GM19025 (cell line): ENCODE measurements around the gene FYN.

Source experiments
- ATAC-seq: cut with Tn5 transposase; IDR thresholded peaks from one replicate; pipeline ENCODE4 v1.9.1; 2021; ENCODE audit warnings: mild to moderate bottlenecking, low read depth, moderate library complexity; ENCODE audit not compliant: unreplicated experiment

FYN gene

GRCh38 chr6:111673937-111674336 is 199.3 kb downstream of the FYN start:
- no peak for ATAC-seq

- ATAC-seq = no peak
Measured at GRCh38 chr6:111673532-111673931, 199.7 kb downstream of the FYN start.

DNA sequence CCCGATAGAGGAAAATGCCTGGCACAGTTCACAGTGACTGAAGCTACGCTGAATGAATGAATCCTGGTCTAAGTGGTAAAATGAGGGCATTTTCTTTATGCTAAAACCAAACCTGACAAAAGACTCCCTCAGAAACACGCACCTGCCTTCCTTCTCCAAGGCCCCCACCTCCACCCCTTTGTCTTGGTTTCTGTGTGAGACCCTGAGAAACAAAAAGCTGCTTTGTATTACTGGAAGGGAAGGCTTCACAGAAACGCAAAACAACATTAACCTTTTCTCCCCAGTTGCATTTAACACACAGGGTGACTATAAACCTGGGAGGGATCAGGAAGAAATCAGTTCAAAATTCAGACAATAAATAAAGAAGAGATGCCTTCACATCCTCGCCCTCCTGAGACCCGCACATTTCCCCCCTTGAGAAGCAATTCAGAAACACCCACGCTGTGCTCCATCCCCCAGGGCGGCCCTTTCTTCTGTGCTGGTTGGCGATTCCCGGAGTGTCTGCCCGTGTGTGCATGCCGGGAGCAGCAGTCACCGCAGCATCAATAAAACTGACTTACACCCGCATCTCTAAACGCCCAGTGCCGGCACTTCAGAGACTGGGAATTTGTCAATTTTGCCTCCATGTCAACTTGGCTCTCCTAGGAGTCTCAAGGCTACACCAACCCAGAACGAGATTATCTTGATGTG is 200.3 kb downstream of the FYN start:
- no peak for ATAC-seq

DNA sequence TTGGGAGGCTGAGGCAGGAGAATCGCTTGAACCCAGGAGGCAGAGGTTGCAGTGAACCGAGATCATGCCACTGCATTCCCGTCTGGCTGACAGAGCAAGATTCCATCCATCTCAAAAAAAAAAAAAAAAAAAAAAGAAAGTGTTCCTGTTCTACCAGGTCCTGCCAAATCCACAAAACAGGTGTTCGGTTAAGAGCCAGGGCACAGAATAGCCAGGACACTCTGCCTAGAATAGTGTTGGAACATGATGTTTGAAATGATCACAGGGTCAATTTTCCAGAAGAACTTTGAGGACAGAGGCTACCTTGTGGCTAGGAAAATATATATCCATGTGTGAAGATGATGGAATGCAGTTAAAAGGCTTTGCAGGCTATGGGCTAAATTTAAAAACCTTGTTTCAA is 203.9 kb downstream of the FYN start:
- ATAC-seq = no peak

DNA sequence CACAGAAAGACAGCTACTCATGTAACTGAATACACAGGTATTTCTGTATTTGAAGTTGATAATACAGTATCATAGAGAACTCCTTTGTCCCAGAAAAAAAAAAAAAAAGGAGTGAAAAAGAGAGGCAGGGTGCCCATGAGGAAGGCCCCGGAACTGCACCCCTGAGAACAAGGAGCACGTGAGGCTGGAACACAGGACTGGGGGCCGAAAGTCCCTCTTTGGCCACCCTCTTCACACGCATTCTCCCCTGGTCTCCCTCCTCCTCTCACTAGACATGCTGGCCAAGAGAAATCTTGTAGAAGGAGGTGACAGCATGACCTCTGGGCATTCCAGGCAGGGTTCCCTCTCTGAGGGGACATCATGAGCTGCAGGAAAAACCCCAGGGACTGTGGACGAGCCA is 204.8 kb downstream of the FYN start:
- ATAC-seq = no peak

DNA sequence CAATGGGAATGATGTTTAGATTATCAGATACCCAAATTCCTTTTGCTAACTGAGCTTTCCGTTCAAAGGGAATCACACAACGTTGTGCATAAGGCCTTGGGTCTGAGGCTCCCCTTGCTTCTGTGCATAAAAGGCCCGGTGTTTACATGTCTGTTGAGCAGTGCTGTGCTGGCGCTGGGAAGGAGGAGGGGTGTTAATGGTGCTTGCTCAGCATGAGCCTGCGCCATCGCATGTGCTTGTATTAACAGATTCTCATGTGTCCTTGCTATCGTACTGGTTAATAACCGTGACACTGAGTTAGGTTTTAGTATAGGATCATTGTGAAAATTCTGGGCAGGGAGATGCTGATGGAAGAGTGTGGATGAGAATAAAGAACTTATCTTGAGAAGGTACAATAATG is 205.3 kb downstream of the FYN start:
- no peak for ATAC-seq

DNA sequence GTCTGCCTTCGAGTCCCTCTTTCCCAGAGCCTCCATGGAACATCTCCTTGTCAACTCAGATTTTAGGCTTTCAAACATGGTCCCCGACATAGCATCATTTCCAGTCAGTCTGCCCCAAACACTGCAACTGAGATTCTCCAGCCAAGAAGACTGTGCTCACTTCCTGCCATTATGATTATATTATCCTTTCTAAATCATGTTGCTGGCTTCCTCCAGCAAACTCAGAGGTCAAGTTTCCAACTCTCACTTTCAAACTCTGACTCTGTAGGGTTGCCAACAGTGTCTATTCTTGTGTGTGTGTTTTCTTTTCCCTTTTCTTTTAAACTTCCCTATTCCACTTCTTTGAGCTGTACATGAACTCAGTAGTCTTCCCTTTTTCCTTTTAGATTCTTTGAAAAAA is 206.4 kb downstream of the FYN start:
- no peak for ATAC-seq

GRCh38 chr6:111664565-111665030 is 208.7 kb downstream of the FYN start:
- no peak for ATAC-seq

- ATAC-seq = no peak
Measured at GRCh38 chr6:111663692-111664564, 209.3 kb downstream of the FYN start.

GRCh38 chr6:111662794-111663593 is 210.3 kb downstream of the FYN start:
- no peak for ATAC-seq

DNA sequence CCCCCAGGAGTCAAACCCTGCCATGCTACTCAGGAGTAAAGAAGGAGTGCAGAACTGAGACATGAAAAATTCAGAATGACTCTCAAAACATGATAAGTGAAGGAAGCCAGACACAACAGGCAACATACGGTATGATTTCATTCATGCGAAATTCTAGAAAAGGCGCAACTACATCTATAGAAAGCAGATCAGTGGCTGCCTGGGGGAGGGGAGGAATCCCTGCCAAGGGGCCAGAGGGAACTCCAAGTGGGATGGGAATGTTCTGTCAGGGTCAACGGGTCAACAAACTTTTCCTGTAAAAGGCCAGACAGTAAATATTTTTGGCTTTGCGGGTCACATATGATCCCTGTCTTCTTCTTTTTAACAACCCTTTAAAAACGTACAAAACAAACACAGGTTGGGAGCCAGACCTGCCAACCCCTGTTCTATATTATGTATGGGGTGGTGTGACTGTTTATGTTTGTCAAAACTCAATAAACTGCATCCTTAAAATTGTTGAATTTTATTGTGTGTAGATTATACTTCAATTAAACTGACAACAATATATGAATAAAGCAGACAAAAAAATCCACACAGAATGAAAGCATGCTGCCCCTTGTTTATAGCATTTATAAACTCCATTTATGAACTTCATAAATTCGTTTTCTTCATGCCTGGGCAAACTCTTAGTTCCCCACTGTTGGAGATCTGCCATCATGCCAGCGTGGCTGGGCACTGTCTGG is 211.0 kb downstream of the FYN start:
- no peak for ATAC-seq

DNA sequence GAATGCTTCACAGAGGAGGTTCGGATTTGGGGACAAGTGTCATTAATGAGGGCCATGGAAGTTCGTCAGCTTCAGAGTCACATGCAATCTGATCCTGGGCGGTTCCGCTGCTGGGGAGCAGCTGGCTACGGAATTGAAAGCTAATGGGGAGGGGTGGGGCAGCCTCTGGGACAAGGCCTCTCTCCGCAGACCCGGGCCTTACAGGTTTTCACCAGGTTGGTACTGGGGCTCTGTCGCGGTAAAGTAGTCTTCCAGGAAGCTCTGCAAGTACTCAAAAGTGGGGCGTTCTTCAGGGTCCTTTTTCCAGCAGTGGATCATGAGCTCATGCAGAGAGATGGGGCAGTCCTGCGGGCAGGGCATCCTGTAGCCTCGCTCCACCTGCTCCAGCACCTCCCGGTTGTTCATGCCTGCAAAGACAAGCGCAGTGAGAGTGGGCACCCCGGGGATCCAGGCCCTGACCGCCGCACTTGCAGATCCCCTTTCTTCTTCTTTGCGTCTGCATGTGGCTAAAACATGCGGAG is 211.7 kb downstream of the FYN start:
- no peak for ATAC-seq

DNA sequence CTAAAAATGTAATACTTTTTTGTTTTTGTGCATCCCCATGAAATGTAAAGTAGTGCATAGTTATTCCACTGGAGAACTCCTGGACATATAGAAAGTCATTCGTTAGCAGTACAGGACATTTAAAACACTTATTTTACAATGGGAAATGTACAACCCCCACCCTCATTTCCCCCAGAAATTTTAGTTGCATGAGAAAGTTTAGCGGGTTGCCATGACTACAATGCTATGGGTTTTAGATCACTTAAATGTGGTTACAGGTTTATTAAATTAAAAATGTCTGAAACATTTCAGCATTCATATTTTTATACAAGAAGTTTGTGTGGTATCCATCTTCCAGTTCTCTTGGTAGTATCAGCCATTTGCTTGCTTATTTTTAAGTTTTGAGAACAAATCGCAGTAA is 212.7 kb downstream of the FYN start:
- ATAC-seq = no peak

DNA sequence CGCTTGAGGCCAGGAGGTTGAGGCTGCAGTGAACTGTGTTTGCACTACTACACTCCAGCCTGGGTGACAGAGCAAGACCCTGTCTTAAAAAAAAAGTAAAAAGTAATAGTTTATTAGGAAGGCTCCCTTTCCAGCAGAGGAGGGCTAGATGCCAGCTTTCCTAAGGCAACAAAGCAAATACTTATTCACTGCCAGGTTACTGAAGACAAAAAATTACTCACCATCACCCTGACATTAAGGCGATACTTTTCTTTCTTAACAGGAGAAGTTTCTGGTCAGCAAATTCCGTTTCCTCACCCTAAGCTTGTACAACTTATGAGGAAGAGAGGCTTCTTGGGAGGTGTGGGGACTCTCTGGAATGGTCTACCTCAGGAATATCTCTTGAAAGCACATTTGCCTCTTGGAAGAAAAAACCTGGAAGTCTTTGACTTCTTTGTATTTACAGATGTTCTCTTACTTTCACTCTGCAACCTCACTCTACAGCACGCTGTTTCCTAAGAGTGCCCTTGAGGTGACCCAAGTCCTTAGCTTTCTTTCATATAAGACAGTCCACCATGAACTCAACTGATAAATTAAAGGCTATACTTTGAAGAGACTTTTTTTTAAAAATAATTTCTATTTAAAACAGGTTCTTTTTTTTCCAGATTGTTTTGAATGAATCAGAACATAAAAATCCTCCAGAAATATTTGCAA is 214.6 kb downstream of the FYN start:
- no peak for ATAC-seq

- ATAC-seq = no peak
Measured at GRCh38 chr6:111657146-111657545, 216.1 kb downstream of the FYN start.

GRCh38 chr6:111653979-111654378 is 219.3 kb downstream of the FYN start:
- no peak for ATAC-seq

DNA sequence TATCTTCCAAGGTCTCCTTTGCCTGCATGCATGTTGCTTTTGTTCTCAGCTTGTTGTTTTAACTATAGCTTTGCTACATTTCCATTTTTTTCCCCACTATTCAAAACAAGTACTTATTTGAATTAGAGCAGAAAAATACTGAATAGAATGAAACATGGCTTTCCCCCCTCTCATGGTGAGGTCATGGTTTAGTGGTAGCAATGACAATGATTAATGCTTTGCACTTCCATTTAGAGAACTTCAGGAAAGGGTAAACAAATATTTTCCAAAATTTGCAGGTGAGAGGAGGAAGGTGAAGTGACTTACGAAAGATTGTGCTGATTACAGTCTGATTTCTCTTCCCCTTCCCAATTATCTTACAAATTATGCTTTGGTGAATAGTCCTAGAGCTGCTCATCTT is 219.8 kb downstream of the FYN start:
- ATAC-seq = no peak

- ATAC-seq = no peak
Measured at GRCh38 chr6:111652156-111652555, 221.1 kb downstream of the FYN start.

DNA sequence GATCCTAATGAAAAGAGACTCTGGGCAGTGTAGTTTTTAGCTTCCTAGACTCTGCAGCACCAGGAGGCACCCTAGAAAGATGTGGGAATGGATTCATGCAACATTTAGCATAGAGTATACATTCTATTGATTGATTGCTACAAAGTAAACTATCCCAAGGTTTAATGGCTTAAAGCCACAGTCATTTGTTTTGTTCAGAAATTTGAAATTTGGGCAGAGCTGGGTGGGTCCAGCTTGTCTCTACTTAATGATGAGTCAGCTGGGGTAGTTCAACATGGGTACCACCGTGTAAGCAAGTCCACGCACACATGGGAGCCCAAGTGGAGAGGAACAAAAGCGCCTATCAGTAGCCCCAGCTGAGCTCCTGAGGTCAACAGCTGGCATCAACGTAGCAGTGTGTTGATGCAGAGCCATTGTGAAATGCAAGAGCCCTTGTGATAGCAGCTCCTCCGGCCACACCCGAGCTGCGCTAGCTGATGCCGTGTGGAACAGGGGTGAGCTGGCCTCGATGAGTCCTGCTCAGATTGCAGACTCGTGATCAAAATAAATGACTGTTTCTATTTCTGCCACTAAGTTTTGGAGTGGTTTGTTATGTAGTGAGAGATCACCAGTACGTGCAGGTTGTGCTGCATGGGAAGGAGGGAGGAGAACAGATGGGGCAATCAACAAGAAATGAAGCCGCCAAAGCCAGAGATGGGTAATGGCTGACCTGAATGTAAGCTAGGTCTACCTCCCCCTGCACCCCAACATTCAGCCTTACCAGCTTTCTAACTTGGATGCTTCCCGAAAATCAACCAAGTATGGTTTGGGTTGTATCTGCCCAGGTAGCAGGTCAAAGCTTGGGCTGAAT is 221.8 kb downstream of the FYN start:
- no peak for ATAC-seq
